Measurements from ENCODE around the gene GH1.
A peak's percentile ranks its signal among the peaks of the same experiment; 100 is the strongest.
"Not testable (repeated sequence)": the region's sequence is repeated elsewhere in the genome, so short reads cannot be mapped to it uniquely, and the experiment has no call there.

GH1 gene

DNA sequence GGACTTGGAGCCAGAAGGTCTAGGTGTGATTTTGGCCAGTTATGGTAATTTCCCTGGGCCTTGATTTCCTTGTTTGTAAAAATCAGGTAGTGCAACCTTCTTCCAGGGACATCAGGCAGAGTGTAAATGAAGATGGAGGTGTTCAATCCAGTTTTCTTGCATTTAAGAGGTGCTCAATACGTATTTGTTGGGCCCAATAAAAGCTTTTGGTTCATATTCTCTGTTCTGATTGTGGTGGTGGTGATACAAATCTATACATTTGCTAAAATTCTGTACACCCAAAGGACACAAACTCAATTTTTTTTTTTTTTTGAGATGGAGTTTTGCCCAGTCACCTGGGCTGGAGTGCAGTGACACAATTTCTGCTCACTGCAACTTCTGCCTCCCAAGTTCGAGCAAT, 7.5 kb upstream of the GH1 start:
- Mint-ChIP-seq H3K36me3 (ENCODE audit: low read depth) (no peaks in the 10 kb centered on the region), H3K27ac (no peak overlapping the region), H3K4me3 (no peak overlapping the region), H3K27me3 (ENCODE audit: low read depth, poor library complexity) (peaks cover 4% of the 10 kb centered on the region), H3K9me3 (no peaks in the 10 kb centered on the region), H3K4me1 (peaks cover 12% of the 10 kb centered on the region)
- no peak for DNase-seq
- TF ChIP-seq, protein P1, sequence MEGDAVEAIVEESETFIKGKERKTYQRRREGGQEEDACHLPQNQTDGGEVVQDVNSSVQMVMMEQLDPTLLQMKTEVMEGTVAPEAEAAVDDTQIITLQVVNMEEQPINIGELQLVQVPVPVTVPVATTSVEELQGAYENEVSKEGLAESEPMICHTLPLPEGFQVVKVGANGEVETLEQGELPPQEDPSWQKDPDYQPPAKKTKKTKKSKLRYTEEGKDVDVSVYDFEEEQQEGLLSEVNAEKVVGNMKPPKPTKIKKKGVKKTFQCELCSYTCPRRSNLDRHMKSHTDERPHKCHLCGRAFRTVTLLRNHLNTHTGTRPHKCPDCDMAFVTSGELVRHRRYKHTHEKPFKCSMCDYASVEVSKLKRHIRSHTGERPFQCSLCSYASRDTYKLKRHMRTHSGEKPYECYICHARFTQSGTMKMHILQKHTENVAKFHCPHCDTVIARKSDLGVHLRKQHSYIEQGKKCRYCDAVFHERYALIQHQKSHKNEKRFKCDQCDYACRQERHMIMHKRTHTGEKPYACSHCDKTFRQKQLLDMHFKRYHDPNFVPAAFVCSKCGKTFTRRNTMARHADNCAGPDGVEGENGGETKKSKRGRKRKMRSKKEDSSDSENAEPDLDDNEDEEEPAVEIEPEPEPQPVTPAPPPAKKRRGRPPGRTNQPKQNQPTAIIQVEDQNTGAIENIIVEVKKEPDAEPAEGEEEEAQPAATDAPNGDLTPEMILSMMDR (IDR thresholded peaks at IDR 0.05), result no peak

DNA sequence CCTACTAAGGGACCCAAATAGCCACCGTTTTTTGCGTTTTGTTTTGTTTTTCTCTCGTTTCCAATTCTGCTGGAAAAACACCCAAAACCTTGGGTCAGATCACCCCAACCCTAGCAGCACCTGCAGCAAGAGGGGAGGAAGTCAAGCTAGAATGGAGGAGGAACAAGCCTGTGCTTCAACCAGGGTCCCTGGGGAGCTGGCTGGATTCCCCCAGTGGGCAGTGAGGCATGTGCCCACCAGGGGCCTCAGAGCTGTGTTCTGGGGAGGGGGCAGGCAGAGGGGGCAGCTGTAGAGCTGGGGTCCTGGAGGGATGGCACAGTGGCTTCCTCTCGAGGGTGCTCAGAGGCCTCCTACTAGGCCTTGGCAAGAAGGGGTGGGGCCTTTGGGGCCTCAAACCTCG, 7.0 kb upstream of the GH1 start:
- DNase-seq, result no peak
- TF ChIP-seq, protein P1 (IDR thresholded peaks at IDR 0.05), result no peak
- Mint-ChIP-seq H3K27ac (no peak overlapping the region), H3K4me3 (no peak overlapping the region), H3K4me1 (peaks cover 6% of the 10 kb centered on the region), H3K36me3 (ENCODE audit: low read depth) (no peaks in the 10 kb centered on the region), H3K27me3 (ENCODE audit: low read depth, poor library complexity) (peaks cover 4% of the 10 kb centered on the region), H3K9me3 (no peaks in the 10 kb centered on the region)

DNA sequence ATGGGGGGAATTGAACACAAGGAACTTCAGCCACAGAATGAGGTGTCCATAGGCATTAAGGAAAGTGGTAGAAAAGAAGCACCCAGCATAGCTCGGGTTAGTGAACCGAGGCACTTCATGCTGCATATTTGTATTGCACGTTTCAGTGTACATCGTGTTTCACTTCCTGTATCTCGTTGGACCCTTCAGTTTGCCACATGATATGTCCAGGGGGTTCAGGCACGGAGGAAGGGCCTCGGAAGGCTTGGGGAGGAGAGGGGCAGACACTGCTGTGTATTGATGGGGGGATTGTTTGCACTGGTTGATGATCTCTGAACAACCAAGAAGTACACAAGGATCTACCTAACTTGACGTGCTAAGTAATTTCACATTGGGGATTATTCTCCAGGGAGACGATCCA, 3.8 kb upstream of the GH1 start:
- not testable (repeated sequence) for H3K4me3 Mint-ChIP-seq; H3K9me3 Mint-ChIP-seq; DNase-seq; H3K27ac Mint-ChIP-seq; H3K36me3 Mint-ChIP-seq (ENCODE audit: low read depth)
- Mint-ChIP-seq H3K27me3 (ENCODE audit: low read depth, poor library complexity) (peaks cover 27% of the 10 kb centered on the region), H3K4me1 (peaks cover 23% of the 10 kb centered on the region)

DNA sequence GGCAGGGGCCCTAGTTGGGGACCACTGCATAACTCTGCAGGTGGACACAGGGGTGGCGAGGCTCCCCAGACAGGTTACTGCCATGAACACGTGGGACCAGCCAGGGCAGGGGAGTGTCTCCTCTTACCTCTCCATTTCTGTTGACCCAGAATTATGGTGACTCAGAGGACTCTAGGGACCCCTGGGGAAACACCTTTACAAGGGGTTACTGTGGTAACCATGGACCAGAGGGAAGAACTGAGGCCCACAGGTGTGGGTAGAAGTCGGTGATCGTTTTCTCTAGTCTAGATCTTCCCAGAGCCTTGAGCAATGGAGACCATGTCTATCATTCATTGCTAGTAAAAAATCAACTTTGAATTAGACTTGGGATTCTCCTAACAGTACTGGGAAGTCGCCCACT, 2.1 kb upstream of the GH1 start:
- peaks cover 23% of the 10 kb centered on the region for H3K4me1 Mint-ChIP-seq
- H3K27me3 Mint-ChIP-seq (ENCODE audit: low read depth, poor library complexity), result peaks cover 43% of the 10 kb centered on the region

DNA sequence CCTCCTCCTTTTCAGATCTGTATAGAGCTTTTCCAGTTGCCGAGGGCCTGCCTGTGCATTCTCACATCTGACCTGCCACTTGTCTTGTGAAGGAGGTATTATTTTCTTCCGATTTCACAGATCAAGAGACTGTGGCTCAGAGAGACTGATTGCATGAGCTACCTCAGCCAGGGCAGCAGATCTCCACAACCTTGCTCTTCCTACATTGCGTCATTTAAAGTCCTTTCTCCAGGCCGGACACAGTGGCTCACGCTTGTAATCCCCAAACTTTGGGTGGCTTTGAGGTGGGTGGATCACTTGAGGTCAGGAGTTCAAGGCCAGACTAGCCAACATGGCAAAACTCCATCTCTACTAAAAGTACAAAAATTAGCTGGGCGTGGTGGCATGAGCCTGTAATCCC, 1.4 kb upstream of the GH1 start:
- peaks cover 23% of the 10 kb centered on the region for H3K4me1 Mint-ChIP-seq
- H3K36me3 Mint-ChIP-seq (ENCODE audit: low read depth); H3K9me3 Mint-ChIP-seq; H3K4me3 Mint-ChIP-seq; H3K27ac Mint-ChIP-seq; DNase-seq: not testable (repeated sequence)
- peaks cover 48% of the 10 kb centered on the region for H3K27me3 Mint-ChIP-seq (ENCODE audit: low read depth, poor library complexity)

More for the DNA sequence above, 2.1 kb upstream of the GH1 start:
- not testable (repeated sequence) for H3K9me3 Mint-ChIP-seq; H3K4me3 Mint-ChIP-seq; H3K27ac Mint-ChIP-seq; H3K36me3 Mint-ChIP-seq (ENCODE audit: low read depth); DNase-seq

DNA sequence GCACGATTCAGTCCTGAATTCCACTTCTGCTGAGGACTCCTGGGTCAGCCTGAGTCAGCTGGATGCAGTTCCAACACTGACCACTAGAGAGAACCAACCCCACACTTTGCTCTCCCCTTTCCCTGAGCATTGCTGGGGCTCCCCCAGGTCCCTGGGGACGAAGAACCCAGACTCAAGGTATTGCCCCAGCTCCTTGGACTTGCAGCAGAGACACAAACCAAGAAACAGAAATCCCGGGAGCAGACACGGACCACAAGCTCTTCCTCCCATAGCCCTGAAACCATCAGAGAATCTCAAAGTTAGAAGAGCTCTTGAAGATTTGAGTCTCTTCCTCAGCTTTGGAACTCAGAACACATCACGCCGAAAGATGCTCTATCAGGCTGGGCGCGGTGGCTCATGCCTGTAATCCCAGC, 678 bp upstream of the GH1 start:
- DNase-seq, result peak; percentile 74
- H3K36me3 Mint-ChIP-seq (ENCODE audit: low read depth), result no peaks in the 10 kb centered on the region
- no peaks in the 10 kb centered on the region for H3K9me3 Mint-ChIP-seq
- no peak overlapping the region for H3K4me3 Mint-ChIP-seq
- TF ChIP-seq, protein P1 (IDR thresholded peaks at IDR 0.05), result peak; percentile 84
- H3K4me1 Mint-ChIP-seq, result peaks cover 23% of the 10 kb centered on the region
- no peak overlapping the region for H3K27ac Mint-ChIP-seq
- H3K27me3 Mint-ChIP-seq (ENCODE audit: low read depth, poor library complexity), result peaks cover 55% of the 10 kb centered on the region

DNA sequence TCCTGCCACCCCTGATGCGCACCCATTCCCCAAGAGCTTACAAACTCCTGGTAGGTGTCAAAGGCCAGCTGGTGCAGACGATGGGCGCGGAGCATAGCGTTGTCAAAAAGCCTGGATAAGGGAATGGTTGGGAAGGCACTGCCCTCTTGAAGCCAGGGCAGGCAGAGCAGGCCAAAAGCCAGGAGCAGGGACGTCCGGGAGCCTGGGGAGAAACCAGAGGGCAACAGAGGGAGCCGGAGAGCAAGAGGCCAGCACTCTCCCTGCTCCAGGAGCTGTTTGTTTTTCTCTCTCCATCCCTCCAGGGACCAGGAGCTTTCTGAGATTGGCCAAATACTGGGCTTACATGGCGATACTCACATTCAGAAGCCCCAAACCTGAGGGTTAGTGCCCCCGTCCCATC, 334 bp downstream of the GH1 start:
- H3K4me3 Mint-ChIP-seq, result no peak overlapping the region
- no peak overlapping the region for H3K27ac Mint-ChIP-seq
- H3K36me3 Mint-ChIP-seq (ENCODE audit: low read depth), result no peaks in the 10 kb centered on the region
- peaks cover 62% of the 10 kb centered on the region for H3K27me3 Mint-ChIP-seq (ENCODE audit: low read depth, poor library complexity)
- no peaks in the 10 kb centered on the region for H3K9me3 Mint-ChIP-seq
- TF ChIP-seq, protein P1 (IDR thresholded peaks at IDR 0.05), result no peak
- no peak for DNase-seq
- peaks cover 23% of the 10 kb centered on the region for H3K4me1 Mint-ChIP-seq
